GM12874 (cell line): ENCODE results near the gene RMDN3.

ENCODE experiments used
- CTCF ChIP-seq: IDR thresholded peaks from 2 replicates; pipeline ENCODE4 v1.5.1; 2011; ENCODE audit warnings: low read depth, mild to moderate bottlenecking, control low read depth, low read length, moderate library complexity; ENCODE audit not compliant: insufficient read depth

Gene RMDN3

GRCh38 chr15:40756938-40757337 is 1.9 kb upstream of the RMDN3 start:
- TF ChIP-seq CTCF: no peak

- no peak for TF ChIP-seq CTCF
Measured at GRCh38 chr15:40755812-40756208, 756 bp upstream of the RMDN3 start.

- no peak for TF ChIP-seq CTCF
Measured at GRCh38 chr15:40754574-40754882, 526 bp downstream of the RMDN3 start.

GRCh38 chr15:40751745-40752144 is 3.3 kb downstream of the RMDN3 start:
- TF ChIP-seq CTCF: no peak

GRCh38 chr15:40750885-40751284 is 4.2 kb downstream of the RMDN3 start:
- no peak for TF ChIP-seq CTCF

- TF ChIP-seq CTCF: no peak
Measured at GRCh38 chr15:40749151-40749630, 5.9 kb downstream of the RMDN3 start.

GRCh38 chr15:40747685-40748631 is 7.1 kb downstream of the RMDN3 start:
- TF ChIP-seq CTCF: no peak
